K562 (cell line): ENCODE data around the gene KCNN3. TPM values are rescaled to one million over a fixed set of nuclear protein-coding genes. Genes with fewer than 3 reads are reported as not detected.

Source experiments
- ARID1B ChIP-seq: fragments of 450-650 bp; IDR thresholded peaks from 2 replicates; pipeline ENCODE4 v1.6.1; 2016; ENCODE audit warnings: antibody characterized with exemption, mild to moderate bottlenecking, inconsistent platforms
- E2F8 ChIP-seq: fragments of 450-650 bp; IDR thresholded peaks from 2 replicates; pipeline ENCODE4 v1.7.1; 2018; ENCODE audit warnings: mild to moderate bottlenecking, low read depth; ENCODE audit not compliant: partially characterized antibody
- JUND ChIP-seq, 2 experiments: IDR thresholded peaks; 2 replicates in 1 of 2; 3 replicates in 1 of 2; pipeline ENCODE4 v1.6.1; 2011; ENCODE audit warnings: borderline replicate concordance in 2 of 2, low read depth in 2 of 2, low read length in 2 of 2, improper control_type of control experiment in 1 of 2, missing biosample characterization in 1 of 2, missing genetic modification characterization in 1 of 2, missing genetic modification reagents in 1 of 2
- MAFG ChIP-seq: fragments of 450-650 bp; conservative IDR thresholded peaks from 2 replicates; pipeline ENCODE4 v1.6.1; 2016; ENCODE audit warnings: missing genetic modification characterization, missing compliant biosample characterization
- NR2C1 ChIP-seq, 2 experiments: fragments of 450-650 bp; IDR thresholded peaks; 2 replicates each; pipeline ENCODE4 v1.6.1; 2017; ENCODE audit warnings: mild to moderate bottlenecking in 2 of 2, antibody characterized with exemption in 1 of 2, inconsistent platforms in 1 of 2, missing compliant biosample characterization in 1 of 2, missing genetic modification characterization in 1 of 2
- STAT5A ChIP-seq: IDR thresholded peaks from 2 replicates; pipeline ENCODE4 v1.6.1; 2012; ENCODE audit warnings: low read length, inconsistent platforms, borderline replicate concordance
- ZNF24 ChIP-seq: fragments of 450-650 bp; IDR thresholded peaks from 2 replicates; pipeline ENCODE4 v1.6.1; 2016
- ZNF655 ChIP-seq: fragments of 250-450 bp; sonication (Bioruptor Pico); IDR thresholded peaks from 2 replicates; pipeline ENCODE4 v1.5.0; 2021
- polyA plus RNA-seq, 8 experiments: library from polyadenylated mRNA; depleted of rRNA in 4 of 8; stranded (reverse) in 5 of 8; unstranded in 3 of 8; fragments of >200 nt; fragmentation: Nextera tagmentation in 2 of 8; fragmentation: Illumina TruSeq in 1 of 8; extraction: Ambion mirVana in 2 of 8; extraction: Trizol in 1 of 8; gene quantifications; 2 replicates each; pipeline versions ENCODE4 v1.2.1 to v1.2.3, GENCODE V29; 2011 to 2014; ENCODE audit warnings: inconsistent platforms in 1 of 8, missing spikeins in 1 of 8
- total RNA-seq, 7 experiments: library from RNA; depleted of rRNA in 6 of 7; stranded (reverse); fragments of >200 nt in 6 of 7; fragmentation: Illumina TruSeq in 2 of 7; extraction: Trizol in 2 of 7; gene quantifications; 2 replicates each; pipeline versions ENCODE4 v1.2.1 to v1.2.3, GENCODE V29; 2011 to 2021; ENCODE audit warnings: low replicate concordance in 1 of 7

Gene KCNN3
- total and polyA plus RNA-seq, 9 of the 15 experiments (the other 6 are each of a cell fraction or from before 2014, with no cell fraction given), result 0.02 to 0.03 TPM; not detected in 7

GRCh38 chr1:154729031-154729442 lies 141.0 kb downstream of the KCNN3 start (continued):
- TF ChIP-seq ZNF655 (no peak), STAT5A (no peak), JUND (IDR thresholded peaks at IDR 0.05; ENCODE audit: borderline replicate concordance, low read depth, low read length) (0 out of 2 replicates have a peak, but pooled peaks have one; percentile 30), JUND (tag; IDR thresholded peaks at IDR 0.05; ENCODE audit: borderline replicate concordance, low read depth, low read length) (peak; percentile 17; the same call in 1 of the 3 replicates), ARID1B (peak; percentile 37; the same call in 1 of the 2 replicates), E2F8 (no peak), MAFG (tag) (peak; percentile 88), ZNF24 (no peak), NR2C1 (IDR thresholded peaks at IDR 0.05) (no peak), NR2C1 (tag; IDR thresholded peaks at IDR 0.05) (0 out of 2 replicates have a peak, but pooled peaks have one; percentile 24)
